Subcutaneous adipose tissue (tissue), 4 donors: Measurements from ENCODE around the gene BPNT1. TPM values are rescaled to one million over a fixed set of nuclear protein-coding genes. Genes with fewer than 3 reads are reported as not detected.

Experiments used
- CTCF ChIP-seq: fragments of 450-650 bp; IDR thresholded peaks from one replicate; pipeline ENCODE4 v1.5.1; 2016; ENCODE audit warnings: low read depth, mild to moderate bottlenecking, control low read depth, antibody characterized with exemption, moderate library complexity
- total RNA-seq, 4 donors: library from RNA; depleted of rRNA; stranded (reverse); fragments of >200 nt; gene quantifications; one replicate each; pipeline ENCODE4 v1.1.0, GENCODE V29; 2016

BPNT1 gene
- total RNA-seq, 4 donors from 2014 or later: 12.4 to 19.0 (median 15.6) TPM

- no peak for TF ChIP-seq CTCF
These were observed 34.3 kb upstream of the BPNT1 start for GRCh38 chr1:220123889-220124288.

GRCh38 chr1:220123066-220123465 is 33.5 kb upstream of the BPNT1 start:
- TF ChIP-seq CTCF: no peak

- TF ChIP-seq CTCF: no peak
These were observed 32.4 kb upstream of the BPNT1 start for GRCh38 chr1:220121791-220122530.

GRCh38 chr1:220119043-220119512 is 29.5 kb upstream of the BPNT1 start:
- TF ChIP-seq CTCF: no peak

- TF ChIP-seq CTCF: no peak
These were observed 23.6 kb upstream of the BPNT1 start for GRCh38 chr1:220113136-220113695.

GRCh38 chr1:220099826-220100225 is 10.2 kb upstream of the BPNT1 start:
- TF ChIP-seq CTCF: no peak

GRCh38 chr1:220094016-220094911 is 4.7 kb upstream of the BPNT1 start, which contains the start of gene IARS2:
Gene IARS2 (plus strand): TSS chr1:220094132. CDS start chr1:220094217, 85 bp downstream.
- TF ChIP-seq CTCF: no peak
